Kidney (tissue), 14 donors: ENCODE results near the gene MAPRE3. TPM values are rescaled to one million over a fixed set of nuclear protein-coding genes. Genes with fewer than 3 reads are reported as not detected.

Source experiments
- DNase-seq, 5 donors: peaks; one replicate each; pipeline ENCODE4 v3.0.0-alpha.2; 2013 to 2020
- FAIRE-seq: peaks from 2 replicates; lab custom pipeline; 2012; peaks lifted over from hg19 to GRCh38; lab: Jason Lieb, UNC
- H3K27ac ChIP-seq, 2 donors: one replicate each; pipeline ENCODE4 v1.7.0; 2013; ENCODE audit warnings: low read depth in 2 of 2, low read length in 2 of 2, inconsistent platforms in 1 of 2
- H3K27me3 ChIP-seq: one replicate; pipeline ENCODE4 v1.7.1; 2013; ENCODE audit warnings: low read length, inconsistent platforms; ENCODE audit not compliant: control insufficient read depth, insufficient read depth
- H3K36me3 ChIP-seq, 3 donors: one replicate each; pipeline versions ENCODE4 v1.7.0 to v1.7.1; 2013; ENCODE audit warnings: low read length in 3 of 3, control low read depth in 1 of 3, inconsistent platforms in 1 of 3; ENCODE audit not compliant: insufficient read depth in 3 of 3, control insufficient read depth in 2 of 3
- H3K4me1 ChIP-seq, 3 donors: one replicate each; pipeline versions ENCODE4 v1.7.0 to v1.7.1; 2013; ENCODE audit warnings: low read length in 3 of 3, inconsistent platforms in 1 of 3, low read depth in 1 of 3; ENCODE audit not compliant: control insufficient read depth in 2 of 3, insufficient read depth in 2 of 3
- H3K4me3 ChIP-seq, 3 donors: one replicate each; pipeline versions ENCODE4 v1.7.0 to v1.8.1; 2013; ENCODE audit warnings: low read length in 3 of 3, control low read depth in 1 of 3, inconsistent platforms in 1 of 3
- H3K9ac ChIP-seq, 3 donors: one replicate each; pipeline versions ENCODE4 v1.7.0 to v1.7.1; 2013; ENCODE audit warnings: low read length in 3 of 3, control low read depth in 1 of 3, inconsistent platforms in 1 of 3
- H3K9me3 ChIP-seq, 3 donors: one replicate each; pipeline versions ENCODE4 v1.7.0 to v1.7.1; 2013; ENCODE audit warnings: low read length in 3 of 3, control low read depth in 1 of 3, inconsistent platforms in 1 of 3; ENCODE audit not compliant: control insufficient read depth in 2 of 3, insufficient read depth in 1 of 3
- intact Hi-C: fragments of 100-400 bp; cut with DNase I; formaldehyde crosslinking; loops from one replicate; pipeline ENCODE4 v1.11.1; 2022
- polyA plus RNA-seq: library from polyadenylated mRNA; stranded (reverse); fragments of 350-450 nt; fragmentation: Illumina TruSeq; extraction: RNeasy Lipid Tissue Mini Kit (QIAGEN cat#74804); gene quantifications from one replicate; pipeline ENCODE4 v1.2.3, GENCODE V29; 2014; ENCODE audit warnings: low read depth, low replicate concordance; ENCODE audit not compliant: insufficient read depth
- total RNA-seq: library from RNA; stranded (reverse); fragmentation: NEBNext Ultra II Directional; extraction: Animal tissue kit (Norgen Biotek cat#: 25700); gene quantifications from one replicate; pipeline ENCODE4 v1.2.1, GENCODE V29; 2021
- TF ChIP-seq, protein P1 (sequence below): IDR thresholded peaks from 3 replicates; pipeline ENCODE4 v1.5.1; 2012; ENCODE audit warnings: mild to moderate bottlenecking, moderate library complexity, borderline replicate concordance; ENCODE audit not compliant: insufficient read depth; ENCODE audit errors: extremely low read depth
- donor health status: control.
- donor health status: control.
- donor health status: control.
- donor health status: control.
- donor health status: control.
- donor health status: DM: yes; HTN: yes; CAD: no.
- donor health status: Normal renal cell carcinoma (clear cell type).

The MAPRE3 gene
- total and polyA plus RNA-seq, 2 donors from 2014 or later = 17.9 to 49.6 TPM

DNA sequence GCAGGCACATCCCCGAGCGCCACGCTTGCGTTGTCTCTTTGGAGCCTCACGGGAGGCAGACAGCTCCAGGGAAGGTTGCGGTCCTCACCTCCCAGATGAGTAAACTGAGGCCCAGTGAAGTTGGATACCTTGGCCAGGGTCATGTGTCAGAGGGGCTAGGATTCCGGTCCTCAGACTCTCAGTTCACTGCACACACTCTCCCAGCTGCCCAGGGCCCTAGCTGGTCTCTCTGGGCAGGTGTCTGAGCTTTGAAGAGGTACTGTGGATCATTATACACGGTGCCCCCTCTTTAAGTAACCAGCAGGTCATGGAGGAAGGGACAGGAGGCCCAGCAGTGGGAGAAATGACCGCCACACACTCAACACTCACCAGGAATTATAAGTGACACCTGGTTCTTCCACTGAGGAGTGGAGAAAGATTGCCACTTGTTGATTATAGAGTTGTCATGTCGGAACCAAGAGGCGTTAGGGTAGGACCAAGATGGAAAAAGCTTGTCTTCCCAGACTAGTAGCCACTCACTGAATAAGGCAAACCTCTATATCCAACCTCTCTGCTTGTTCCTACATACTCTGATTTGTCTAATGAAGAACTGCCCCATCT is 62.9 kb downstream of the MAPRE3 start:
- peak overlapping the region; percentile 57 to 99 (median 72) for H3K9ac ChIP-seq
- H3K4me3 ChIP-seq = peak overlapping the region; percentile 63 to 97 (median 95)
- DNase-seq = no peak
- intact Hi-C loops = no loop called here
- H3K27me3 ChIP-seq = no peaks in the 10 kb centered on the region
- peak overlapping the region; percentile 20 to 28 for H3K27ac ChIP-seq
- TF ChIP-seq, protein P1, sequence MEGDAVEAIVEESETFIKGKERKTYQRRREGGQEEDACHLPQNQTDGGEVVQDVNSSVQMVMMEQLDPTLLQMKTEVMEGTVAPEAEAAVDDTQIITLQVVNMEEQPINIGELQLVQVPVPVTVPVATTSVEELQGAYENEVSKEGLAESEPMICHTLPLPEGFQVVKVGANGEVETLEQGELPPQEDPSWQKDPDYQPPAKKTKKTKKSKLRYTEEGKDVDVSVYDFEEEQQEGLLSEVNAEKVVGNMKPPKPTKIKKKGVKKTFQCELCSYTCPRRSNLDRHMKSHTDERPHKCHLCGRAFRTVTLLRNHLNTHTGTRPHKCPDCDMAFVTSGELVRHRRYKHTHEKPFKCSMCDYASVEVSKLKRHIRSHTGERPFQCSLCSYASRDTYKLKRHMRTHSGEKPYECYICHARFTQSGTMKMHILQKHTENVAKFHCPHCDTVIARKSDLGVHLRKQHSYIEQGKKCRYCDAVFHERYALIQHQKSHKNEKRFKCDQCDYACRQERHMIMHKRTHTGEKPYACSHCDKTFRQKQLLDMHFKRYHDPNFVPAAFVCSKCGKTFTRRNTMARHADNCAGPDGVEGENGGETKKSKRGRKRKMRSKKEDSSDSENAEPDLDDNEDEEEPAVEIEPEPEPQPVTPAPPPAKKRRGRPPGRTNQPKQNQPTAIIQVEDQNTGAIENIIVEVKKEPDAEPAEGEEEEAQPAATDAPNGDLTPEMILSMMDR = no peak
- FAIRE-seq = no peak
- peaks cover 6 to 33% (median 32%) of the 10 kb centered on the region in 3 donors for H3K36me3 ChIP-seq
- peaks cover 3 to 12% (median 9%) of the 10 kb centered on the region in 3 donors for H3K4me1 ChIP-seq
- H3K9me3 ChIP-seq = no peaks in the 10 kb centered on the region

DNA sequence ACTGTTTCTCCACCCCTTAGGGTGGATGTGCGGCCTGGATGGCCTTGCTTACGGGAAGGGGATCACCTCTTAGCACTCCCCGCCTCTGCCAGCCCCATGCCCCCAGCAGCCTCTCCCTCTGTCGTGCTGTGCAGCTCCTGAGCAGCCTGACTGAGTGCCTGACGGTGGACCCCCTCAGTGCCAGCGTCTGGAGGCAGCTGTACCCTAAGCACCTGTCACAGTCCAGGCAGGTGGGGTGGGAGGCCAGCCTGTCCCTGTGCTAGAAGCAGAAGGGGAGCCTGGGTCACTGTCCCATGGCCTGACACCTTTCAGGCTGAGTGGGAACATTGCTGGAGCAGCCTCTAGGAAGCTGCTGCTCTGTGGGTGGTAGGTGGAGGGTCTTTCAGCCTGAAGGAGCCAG is 67.6 kb downstream of the MAPRE3 start:
- Histone ChIP-seq H3K27me3 (no peaks in the 10 kb centered on the region), H3K9me3 (no peaks in the 10 kb centered on the region), H3K4me3 (no peak overlapping the region), H3K27ac (no peak overlapping the region), H3K36me3 (peaks cover 6 to 51% (median 46%) of the 10 kb centered on the region in 3 donors), H3K9ac (no peak overlapping the region), H3K4me1 (peaks cover 5 to 20% (median 18%) of the 10 kb centered on the region in 3 donors)
- TF ChIP-seq, protein P1 = no peak
- FAIRE-seq = no peak
- DNase-seq = no peak
- intact Hi-C loops = no loop called here

DNA sequence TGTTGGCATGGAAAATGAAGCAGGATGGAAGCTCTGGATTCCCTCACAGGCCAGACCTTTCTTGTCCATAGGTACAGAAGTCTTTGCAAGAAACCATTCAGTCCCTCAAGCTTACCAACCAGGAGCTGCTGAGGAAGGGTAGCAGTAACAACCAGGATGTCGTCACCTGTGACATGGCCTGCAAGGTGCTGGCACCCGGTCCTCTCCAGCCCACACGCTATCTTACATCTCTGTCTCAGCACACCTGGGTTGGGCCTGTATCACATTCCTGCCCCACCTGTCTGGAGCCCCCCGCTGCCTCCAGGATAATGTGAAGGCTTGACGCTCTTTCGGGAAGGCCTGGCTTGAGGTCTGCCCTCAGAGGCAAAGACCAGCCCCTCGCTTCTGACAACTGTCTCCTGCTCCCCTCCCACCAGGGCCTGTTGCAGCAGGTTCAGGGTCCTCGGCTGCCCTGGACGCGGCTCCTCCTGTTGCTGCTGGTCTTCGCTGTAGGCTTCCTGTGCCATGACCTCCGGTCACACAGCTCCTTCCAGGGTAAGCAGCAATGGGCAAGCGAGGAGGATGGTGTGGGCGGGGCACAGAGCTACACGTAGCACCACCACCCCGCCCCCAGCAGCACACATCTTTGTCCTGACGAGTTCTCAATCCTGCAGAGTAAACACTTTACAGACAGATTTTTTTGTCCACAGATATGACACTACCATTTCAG is 68.3 kb downstream of the MAPRE3 start:
- intact Hi-C loops = no loop called here
- DNase-seq (no peak), FAIRE-seq (no peak)
- Histone ChIP-seq H3K4me1 (peaks cover 2 to 16% (median 13%) of the 10 kb centered on the region in 3 donors), H3K9me3 (no peaks in the 10 kb centered on the region), H3K36me3 (peaks cover 6 to 51% (median 46%) of the 10 kb centered on the region in 3 donors), H3K9ac (no peak overlapping the region), H3K27me3 (no peaks in the 10 kb centered on the region), H3K4me3 (no peak overlapping the region), H3K27ac (no peak overlapping the region)
- TF ChIP-seq, protein P1 = no peak
